ENCODE data around the gene CYBRD1.

The CYBRD1 gene, protein sequence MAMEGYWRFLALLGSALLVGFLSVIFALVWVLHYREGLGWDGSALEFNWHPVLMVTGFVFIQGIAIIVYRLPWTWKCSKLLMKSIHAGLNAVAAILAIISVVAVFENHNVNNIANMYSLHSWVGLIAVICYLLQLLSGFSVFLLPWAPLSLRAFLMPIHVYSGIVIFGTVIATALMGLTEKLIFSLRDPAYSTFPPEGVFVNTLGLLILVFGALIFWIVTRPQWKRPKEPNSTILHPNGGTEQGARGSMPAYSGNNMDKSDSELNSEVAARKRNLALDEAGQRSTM

GRCh38 chr2:171522052-171522787 is at the start of gene CYBRD1:
Gene CYBRD1 (plus strand): TSS chr2:171522474. CDS start chr2:171522546, 72 bp downstream.
- Histone ChIP-seq H3K9me3 (ENCODE audit: control insufficient read depth, low read length) (no peaks in the 10 kb centered on the region), H3K36me3 (ENCODE audit: control insufficient read depth, insufficient read depth, low read length) (no peaks in the 10 kb centered on the region), H3K9ac (ENCODE audit: low read length) (peak within 1 kb of the TSS; percentile 72), H3K4me1 (ENCODE audit: control insufficient read depth, insufficient read depth, low read length) (peaks cover 23% of the 10 kb centered on the region), H3K4me3 (ENCODE audit: low read length) (peak within 1 kb of the TSS; percentile 66), H3K27me3 (ENCODE audit: control insufficient read depth, insufficient read depth, low read length) (peaks cover 9% of the 10 kb centered on the region)

GRCh38 chr2:171475979-171476378 is 46.3 kb upstream of the CYBRD1 start:
- no peaks in the 10 kb centered on the region for H3K4me1 ChIP-seq (ENCODE audit: control insufficient read depth, insufficient read depth, low read length)
- H3K9ac ChIP-seq (ENCODE audit: low read length): no peak overlapping the region
- H3K36me3 ChIP-seq (ENCODE audit: control insufficient read depth, insufficient read depth, low read length): no peaks in the 10 kb centered on the region
- H3K9me3 ChIP-seq (ENCODE audit: control insufficient read depth, low read length): no peaks in the 10 kb centered on the region
- no peak overlapping the region for H3K4me3 ChIP-seq (ENCODE audit: low read length)
- no peaks in the 10 kb centered on the region for H3K27me3 ChIP-seq (ENCODE audit: control insufficient read depth, insufficient read depth, low read length)

GRCh38 chr2:171478345-171478744 is 43.9 kb upstream of the CYBRD1 start:
- no peaks in the 10 kb centered on the region for H3K9me3 ChIP-seq (ENCODE audit: control insufficient read depth, low read length)
- H3K27me3 ChIP-seq (ENCODE audit: control insufficient read depth, insufficient read depth, low read length): no peaks in the 10 kb centered on the region
- H3K4me3 ChIP-seq (ENCODE audit: low read length): no peak overlapping the region
- H3K4me1 ChIP-seq (ENCODE audit: control insufficient read depth, insufficient read depth, low read length): no peaks in the 10 kb centered on the region
- H3K9ac ChIP-seq (ENCODE audit: low read length): no peak overlapping the region
- H3K36me3 ChIP-seq (ENCODE audit: control insufficient read depth, insufficient read depth, low read length): no peaks in the 10 kb centered on the region

DNA sequence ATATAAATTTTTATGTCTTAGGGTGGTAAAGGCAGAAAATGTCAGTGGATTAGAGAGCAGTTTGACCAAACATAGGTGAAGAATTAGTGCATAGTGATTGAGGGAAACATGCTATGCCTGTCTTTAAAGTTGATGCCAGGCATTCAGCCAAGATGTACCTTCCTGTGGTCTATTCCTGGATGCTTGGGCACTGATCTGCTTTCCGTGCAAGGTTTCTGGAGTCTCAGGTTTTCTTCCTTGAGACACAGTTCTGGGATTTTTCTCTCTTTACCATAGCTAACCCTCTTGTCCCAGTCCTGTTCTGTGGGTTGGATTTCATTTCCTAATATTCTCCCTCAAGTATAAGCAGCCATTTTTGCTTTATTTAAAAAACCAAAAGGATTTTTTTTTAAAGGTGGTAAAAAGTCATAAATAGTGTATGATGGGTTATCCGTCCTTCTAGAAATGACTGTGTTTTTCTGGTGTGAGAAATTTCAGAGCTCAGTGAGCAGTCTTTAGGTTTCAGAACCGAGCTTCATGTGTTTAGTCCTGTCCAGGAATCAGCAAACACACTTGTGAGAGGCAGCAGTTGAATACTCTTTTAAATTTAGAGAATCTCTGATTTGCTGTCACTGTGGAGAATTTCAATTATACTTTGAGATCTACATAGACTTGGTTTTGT is 43.0 kb upstream of the CYBRD1 start:
- Histone ChIP-seq H3K36me3 (ENCODE audit: control insufficient read depth, insufficient read depth, low read length) (no peaks in the 10 kb centered on the region), H3K9me3 (ENCODE audit: control insufficient read depth, low read length) (no peaks in the 10 kb centered on the region), H3K4me3 (ENCODE audit: low read length) (no peak overlapping the region), H3K4me1 (ENCODE audit: control insufficient read depth, insufficient read depth, low read length) (no peaks in the 10 kb centered on the region), H3K9ac (ENCODE audit: low read length) (no peak overlapping the region), H3K27me3 (ENCODE audit: control insufficient read depth, insufficient read depth, low read length) (no peaks in the 10 kb centered on the region)

DNA sequence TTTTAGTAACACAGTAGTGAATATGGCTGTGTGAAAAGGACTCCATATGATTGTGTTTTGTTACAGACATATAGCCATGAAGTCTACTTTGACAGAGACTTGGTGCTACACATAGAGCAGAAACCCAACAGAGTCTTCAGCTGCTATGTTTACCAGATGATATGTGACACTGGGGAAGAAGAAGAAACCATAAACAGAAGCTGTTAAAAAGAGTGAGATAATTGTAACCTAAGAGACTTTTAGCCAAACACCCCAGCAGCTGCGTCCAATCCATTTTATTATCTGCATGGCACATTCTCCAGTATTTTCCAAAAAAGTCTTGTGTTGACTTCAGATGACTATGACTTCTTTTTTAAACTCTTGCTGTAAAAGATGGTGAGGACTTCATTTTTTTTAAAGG is 41.4 kb upstream of the CYBRD1 start:
- no peaks in the 10 kb centered on the region for H3K9me3 ChIP-seq (ENCODE audit: control insufficient read depth, low read length)
- H3K4me3 ChIP-seq (ENCODE audit: low read length): no peak overlapping the region
- no peaks in the 10 kb centered on the region for H3K36me3 ChIP-seq (ENCODE audit: control insufficient read depth, insufficient read depth, low read length)
- H3K9ac ChIP-seq (ENCODE audit: low read length): no peak overlapping the region
- no peaks in the 10 kb centered on the region for H3K4me1 ChIP-seq (ENCODE audit: control insufficient read depth, insufficient read depth, low read length)
- H3K27me3 ChIP-seq (ENCODE audit: control insufficient read depth, insufficient read depth, low read length): no peaks in the 10 kb centered on the region

DNA sequence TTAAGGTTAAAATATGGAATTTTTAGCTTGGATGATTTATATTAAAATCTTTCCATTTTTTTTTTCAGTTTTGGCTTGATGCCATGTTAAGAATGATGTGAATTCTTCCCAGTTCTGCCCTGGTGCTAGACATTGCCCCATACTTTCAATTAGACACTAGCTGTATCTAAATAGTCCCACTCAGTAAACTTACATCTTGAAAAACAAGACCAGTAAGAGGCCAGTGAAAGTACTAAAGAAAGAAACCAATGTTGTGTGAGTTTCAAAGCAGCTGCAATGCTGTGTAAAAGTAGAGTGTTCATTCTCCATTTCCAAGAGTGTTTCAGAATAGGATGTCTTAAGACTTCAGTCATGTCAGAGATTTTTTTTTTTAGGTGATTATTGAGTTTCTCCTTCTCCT is 40.0 kb upstream of the CYBRD1 start:
- Histone ChIP-seq H3K36me3 (ENCODE audit: control insufficient read depth, insufficient read depth, low read length) (no peaks in the 10 kb centered on the region), H3K27me3 (ENCODE audit: control insufficient read depth, insufficient read depth, low read length) (no peaks in the 10 kb centered on the region), H3K4me3 (ENCODE audit: low read length) (no peak overlapping the region), H3K9ac (ENCODE audit: low read length) (no peak overlapping the region), H3K4me1 (ENCODE audit: control insufficient read depth, insufficient read depth, low read length) (no peaks in the 10 kb centered on the region), H3K9me3 (ENCODE audit: control insufficient read depth, low read length) (no peaks in the 10 kb centered on the region)

DNA sequence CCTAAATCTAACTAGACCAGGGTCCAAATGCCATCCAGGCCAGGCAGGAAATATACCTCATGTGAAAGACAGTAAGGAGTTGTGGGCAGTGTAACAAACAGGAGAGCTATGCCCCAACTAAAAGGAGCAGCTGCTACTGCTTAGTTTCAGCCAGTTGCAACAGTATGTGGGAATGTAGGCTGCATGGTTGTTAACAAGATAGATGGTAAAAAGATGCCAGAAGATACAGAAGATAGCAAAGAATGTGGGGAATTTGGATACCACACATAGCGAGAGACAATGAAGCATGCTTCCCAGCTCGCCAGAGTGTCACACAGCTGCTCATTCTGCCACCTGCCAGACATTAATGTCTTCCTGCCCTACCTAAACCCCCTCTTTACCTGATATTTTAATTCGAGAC is 39.4 kb upstream of the CYBRD1 start:
- Histone ChIP-seq H3K4me3 (ENCODE audit: low read length) (no peak overlapping the region), H3K36me3 (ENCODE audit: control insufficient read depth, insufficient read depth, low read length) (no peaks in the 10 kb centered on the region), H3K9ac (ENCODE audit: low read length) (no peak overlapping the region), H3K4me1 (ENCODE audit: control insufficient read depth, insufficient read depth, low read length) (no peaks in the 10 kb centered on the region), H3K27me3 (ENCODE audit: control insufficient read depth, insufficient read depth, low read length) (no peaks in the 10 kb centered on the region), H3K9me3 (ENCODE audit: control insufficient read depth, low read length) (no peaks in the 10 kb centered on the region)

DNA sequence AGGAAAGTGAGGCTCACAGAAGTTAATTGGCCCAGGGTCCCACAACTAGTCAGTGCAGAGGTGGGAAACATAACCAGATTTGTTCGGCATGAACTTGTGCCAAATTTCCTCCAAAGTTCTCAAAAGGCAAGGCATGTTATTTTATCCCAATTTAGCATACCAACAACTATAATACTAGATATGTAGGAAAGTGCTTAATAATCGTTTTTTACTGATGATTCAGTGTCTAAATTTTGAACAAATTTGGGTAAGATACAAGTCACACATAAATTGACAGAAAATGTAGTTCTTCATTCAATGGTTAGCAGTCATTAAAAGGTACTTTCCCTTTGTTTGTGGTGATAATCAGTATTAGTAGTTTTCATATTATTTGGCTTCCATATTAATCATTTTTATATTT is 38.5 kb upstream of the CYBRD1 start:
- Histone ChIP-seq H3K36me3 (ENCODE audit: control insufficient read depth, insufficient read depth, low read length) (no peaks in the 10 kb centered on the region), H3K4me3 (ENCODE audit: low read length) (no peak overlapping the region), H3K9me3 (ENCODE audit: control insufficient read depth, low read length) (no peaks in the 10 kb centered on the region), H3K9ac (ENCODE audit: low read length) (no peak overlapping the region), H3K4me1 (ENCODE audit: control insufficient read depth, insufficient read depth, low read length) (no peaks in the 10 kb centered on the region), H3K27me3 (ENCODE audit: control insufficient read depth, insufficient read depth, low read length) (no peaks in the 10 kb centered on the region)

DNA sequence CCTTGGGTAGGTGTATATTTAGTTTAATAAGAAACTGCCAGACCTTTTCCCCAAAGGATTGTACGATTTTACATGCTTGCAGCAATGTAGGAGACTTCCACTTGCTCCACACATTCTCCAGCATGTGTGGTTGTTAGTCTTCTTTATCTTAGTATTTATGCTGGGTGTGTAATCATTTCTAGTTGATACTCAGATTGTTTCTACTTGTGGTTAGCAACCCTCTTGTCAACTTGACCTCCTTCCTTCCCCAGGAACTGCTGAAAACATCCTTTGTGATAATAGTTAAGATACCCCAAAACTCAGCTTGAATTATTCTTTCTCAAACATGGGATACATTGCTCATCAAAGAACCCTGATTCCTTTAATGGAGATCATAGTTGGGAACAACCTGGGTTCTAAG is 37.2 kb upstream of the CYBRD1 start:
- Histone ChIP-seq H3K36me3 (ENCODE audit: control insufficient read depth, insufficient read depth, low read length) (no peaks in the 10 kb centered on the region), H3K9me3 (ENCODE audit: control insufficient read depth, low read length) (no peaks in the 10 kb centered on the region), H3K4me1 (ENCODE audit: control insufficient read depth, insufficient read depth, low read length) (no peaks in the 10 kb centered on the region), H3K4me3 (ENCODE audit: low read length) (no peak overlapping the region), H3K9ac (ENCODE audit: low read length) (no peak overlapping the region), H3K27me3 (ENCODE audit: control insufficient read depth, insufficient read depth, low read length) (no peaks in the 10 kb centered on the region)

DNA sequence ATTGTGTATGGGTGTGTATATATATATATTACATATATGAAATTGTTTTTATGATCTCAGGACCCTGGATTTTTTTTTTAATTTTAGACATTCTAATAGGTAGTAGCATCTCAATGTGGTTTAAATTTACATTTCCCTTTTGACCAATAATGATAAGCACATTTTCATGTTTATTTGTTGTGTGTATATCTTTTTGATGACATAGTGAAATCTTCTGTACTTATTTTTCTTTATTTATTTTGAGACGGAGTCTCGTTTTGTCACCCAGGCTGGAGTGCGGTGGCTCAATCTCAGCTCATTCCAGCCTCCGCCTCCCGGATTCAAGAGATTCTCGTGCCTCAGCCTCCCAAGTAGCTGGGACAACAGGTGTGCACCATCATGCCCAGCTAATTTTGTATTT is 35.1 kb upstream of the CYBRD1 start:
- Histone ChIP-seq H3K9me3 (ENCODE audit: control insufficient read depth, low read length) (no peaks in the 10 kb centered on the region), H3K27me3 (ENCODE audit: control insufficient read depth, insufficient read depth, low read length) (no peaks in the 10 kb centered on the region), H3K4me1 (ENCODE audit: control insufficient read depth, insufficient read depth, low read length) (no peaks in the 10 kb centered on the region), H3K36me3 (ENCODE audit: control insufficient read depth, insufficient read depth, low read length) (no peaks in the 10 kb centered on the region), H3K9ac (ENCODE audit: low read length) (no peak overlapping the region), H3K4me3 (ENCODE audit: low read length) (no peak overlapping the region)

- H3K9ac ChIP-seq (ENCODE audit: low read length): no peak overlapping the region
These were observed 34.4 kb upstream of the CYBRD1 start for GRCh38 chr2:171487803-171488259.

GRCh38 chr2:171490577-171490976 is 31.7 kb upstream of the CYBRD1 start:
- Histone ChIP-seq H3K9ac (ENCODE audit: low read length) (no peak overlapping the region), H3K9me3 (ENCODE audit: control insufficient read depth, low read length) (no peaks in the 10 kb centered on the region), H3K4me1 (ENCODE audit: control insufficient read depth, insufficient read depth, low read length) (no peaks in the 10 kb centered on the region), H3K4me3 (ENCODE audit: low read length) (no peak overlapping the region), H3K36me3 (ENCODE audit: control insufficient read depth, insufficient read depth, low read length) (no peaks in the 10 kb centered on the region), H3K27me3 (ENCODE audit: control insufficient read depth, insufficient read depth, low read length) (no peaks in the 10 kb centered on the region)

More at GRCh38 chr2:171487803-171488259, 34.4 kb upstream of the CYBRD1 start:
- Histone ChIP-seq H3K4me3 (ENCODE audit: low read length) (no peak overlapping the region), H3K36me3 (ENCODE audit: control insufficient read depth, insufficient read depth, low read length) (no peaks in the 10 kb centered on the region), H3K9me3 (ENCODE audit: control insufficient read depth, low read length) (no peaks in the 10 kb centered on the region), H3K27me3 (ENCODE audit: control insufficient read depth, insufficient read depth, low read length) (no peaks in the 10 kb centered on the region), H3K4me1 (ENCODE audit: control insufficient read depth, insufficient read depth, low read length) (no peaks in the 10 kb centered on the region)

Data from mucosa of stomach (tissue), 1 donor.